Stimulated activated CD4-positive, alpha-beta T cell treated with anti-CD3 and anti-CD28 coated beads, Interleukin-1b, Interleukin-23, amount 100 ng/mL, for 1 hour (primary cell): Measurements from ENCODE around the gene DHX36.

Experiments
- DNase-seq, 2 donors: peaks; one replicate each; pipeline ENCODE4 v3.0.0-alpha.2; 2020; ENCODE audit warnings: low read depth in 2 of 2

DHX36 gene

DNA sequence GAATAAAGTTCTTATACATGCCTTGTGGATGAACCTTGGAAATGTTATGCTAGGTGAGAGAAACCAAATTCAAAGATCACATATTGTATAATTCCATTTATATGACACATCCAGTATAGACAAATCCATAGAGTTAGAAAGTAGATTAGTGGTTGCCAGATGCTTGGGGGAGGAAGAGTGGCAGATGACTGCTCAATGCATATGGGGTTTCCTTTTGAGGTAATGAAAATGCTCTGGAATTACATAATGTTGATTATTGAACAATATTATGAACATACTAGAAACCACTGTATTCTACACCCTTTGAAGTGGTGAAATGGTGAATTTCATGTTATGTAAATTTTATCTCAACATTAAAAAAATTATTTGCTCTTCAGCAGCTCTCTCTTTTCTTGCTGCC, 100.8 kb downstream of the DHX36 start:
- no peak for DNase-seq
